T-helper 1 cell treated with Interleukin-12 subunit alpha and Interleukin-12 subunit beta and Interleukin-4 antibody, amounts not matched to agents 30 ng/mL and 1 ng/mL, for 36 hours (primary cell): ENCODE measurements around the gene SERPINI1. TPM values are rescaled to one million over a fixed set of nuclear protein-coding genes. Genes with fewer than 3 reads are reported as not detected.

ENCODE experiments used
- intact Hi-C: fragments of 100-400 bp; cut with micrococcal nuclease; formaldehyde crosslinking; loops from one replicate; pipeline ENCODE4 v1.15.1; 2024
- total RNA-seq: library from RNA; stranded (reverse); gene quantifications from 2 replicates; pipeline ENCODE4 v1.2.3, GENCODE V29; 2022

Gene SERPINI1
- total RNA-seq, 1 donor from 2014 or later: 2.0 TPM

GRCh38 chr3:167734498-167735232 lies 856 bp upstream of the SERPINI1 start, which contains the start of gene PDCD10:
Gene PDCD10 (minus strand): TSS chr3:167734892. CDS start chr3:167720157, 14,735 bp downstream.
- intact Hi-C loops: loop anchor here (1.0 to 2.0 kb wide), 8 partner anchors 16 to 360 kb away; partner anchors contain the start of genes GOLIM4 and ZBBX

GRCh38 chr3:167736264-167736787 lies 805 bp downstream of the SERPINI1 start:
- intact Hi-C loops: no loop called here

GRCh38 chr3:167736997-167737396 lies 1.5 kb downstream of the SERPINI1 start:
- intact Hi-C loops: no loop called here

GRCh38 chr3:167738037-167738436 lies 2.5 kb downstream of the SERPINI1 start:
- intact Hi-C loops: no loop called here

GRCh38 chr3:167739190-167739810 lies 3.8 kb downstream of the SERPINI1 start:
- intact Hi-C loops: no loop called here

GRCh38 chr3:167740961-167741587 lies 5.6 kb downstream of the SERPINI1 start:
- intact Hi-C loops: loop anchor here (1.0 kb wide), 1 partner anchor 361 kb away; the partner anchor contains the start of gene ZBBX

GRCh38 chr3:167742338-167742737 lies 6.8 kb downstream of the SERPINI1 start:
- intact Hi-C loops: no loop called here

GRCh38 chr3:167743799-167744198 lies 8.3 kb downstream of the SERPINI1 start:
- intact Hi-C loops: no loop called here

- intact Hi-C loops: no loop called here
Measured at GRCh38 chr3:167749209-167749608, 13.7 kb downstream of the SERPINI1 start.

GRCh38 chr3:167749728-167750127 lies 14.2 kb downstream of the SERPINI1 start:
- intact Hi-C loops: loop anchor here (1.0 kb wide), 1 partner anchor 14 kb away; the partner anchor contains the start of gene SERPINI1

GRCh38 chr3:167750272-167750971 lies 14.9 kb downstream of the SERPINI1 start:
- intact Hi-C loops: loop anchor here (1.0 kb wide), 1 partner anchor 15 kb away; the partner anchor contains the start of gene SERPINI1

GRCh38 chr3:167754049-167754448 lies 18.5 kb downstream of the SERPINI1 start:
- intact Hi-C loops: no loop called here

- intact Hi-C loops: no loop called here
Measured at GRCh38 chr3:167761302-167761701, 25.8 kb downstream of the SERPINI1 start.

GRCh38 chr3:167762296-167762695 lies 26.8 kb downstream of the SERPINI1 start:
- intact Hi-C loops: no loop called here

- intact Hi-C loops: no loop called here
Measured at GRCh38 chr3:167772992-167773391, 37.5 kb downstream of the SERPINI1 start.

GRCh38 chr3:167773584-167773983 lies 38.1 kb downstream of the SERPINI1 start:
- intact Hi-C loops: no loop called here

- intact Hi-C loops: no loop called here
Measured at GRCh38 chr3:167776066-167776685, 40.7 kb downstream of the SERPINI1 start.

- intact Hi-C loops: no loop called here
Measured at GRCh38 chr3:167777356-167777755, 41.8 kb downstream of the SERPINI1 start.

GRCh38 chr3:167780214-167780883 lies 44.8 kb downstream of the SERPINI1 start:
- intact Hi-C loops: no loop called here

GRCh38 chr3:167783781-167784180 lies 48.3 kb downstream of the SERPINI1 start:
- intact Hi-C loops: no loop called here
